Measurements from ENCODE around the gene ELOF1.

DNA sequence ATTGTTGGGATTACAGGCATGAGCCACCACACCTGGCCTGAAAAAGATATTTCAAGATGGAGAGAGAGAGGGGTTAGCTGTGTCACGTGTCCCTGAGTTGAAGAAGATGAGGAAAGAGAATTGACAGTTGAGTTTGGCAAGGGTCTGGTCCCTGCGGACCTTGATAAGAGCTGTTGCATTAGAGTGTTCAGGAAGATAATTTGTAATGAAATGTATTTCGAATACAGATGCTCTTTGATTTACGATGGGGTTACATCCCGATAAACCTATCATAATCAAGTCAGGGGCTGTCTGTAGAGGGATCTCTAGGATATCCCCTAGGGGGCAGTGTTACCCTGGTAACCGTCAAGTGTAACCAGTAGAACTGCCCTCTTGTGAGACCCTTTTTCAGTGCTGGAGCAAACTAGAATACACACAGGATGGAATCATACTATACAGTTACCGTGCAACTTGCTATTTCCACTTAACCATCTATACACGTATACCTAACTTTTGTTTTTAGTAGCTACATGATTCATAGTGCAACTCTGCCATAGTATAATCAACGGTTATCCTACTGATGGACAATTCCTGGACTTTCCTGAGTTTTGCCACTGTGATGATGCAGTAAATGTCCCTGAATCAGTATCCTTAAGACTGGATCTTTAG, 1.5 kb upstream of the ELOF1 start:
- no peak for TF ChIP-seq EZH2 (IDR thresholded peaks at IDR 0.05; ENCODE audit: low read depth)
- TF ChIP-seq, protein P1, sequence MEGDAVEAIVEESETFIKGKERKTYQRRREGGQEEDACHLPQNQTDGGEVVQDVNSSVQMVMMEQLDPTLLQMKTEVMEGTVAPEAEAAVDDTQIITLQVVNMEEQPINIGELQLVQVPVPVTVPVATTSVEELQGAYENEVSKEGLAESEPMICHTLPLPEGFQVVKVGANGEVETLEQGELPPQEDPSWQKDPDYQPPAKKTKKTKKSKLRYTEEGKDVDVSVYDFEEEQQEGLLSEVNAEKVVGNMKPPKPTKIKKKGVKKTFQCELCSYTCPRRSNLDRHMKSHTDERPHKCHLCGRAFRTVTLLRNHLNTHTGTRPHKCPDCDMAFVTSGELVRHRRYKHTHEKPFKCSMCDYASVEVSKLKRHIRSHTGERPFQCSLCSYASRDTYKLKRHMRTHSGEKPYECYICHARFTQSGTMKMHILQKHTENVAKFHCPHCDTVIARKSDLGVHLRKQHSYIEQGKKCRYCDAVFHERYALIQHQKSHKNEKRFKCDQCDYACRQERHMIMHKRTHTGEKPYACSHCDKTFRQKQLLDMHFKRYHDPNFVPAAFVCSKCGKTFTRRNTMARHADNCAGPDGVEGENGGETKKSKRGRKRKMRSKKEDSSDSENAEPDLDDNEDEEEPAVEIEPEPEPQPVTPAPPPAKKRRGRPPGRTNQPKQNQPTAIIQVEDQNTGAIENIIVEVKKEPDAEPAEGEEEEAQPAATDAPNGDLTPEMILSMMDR (conservative IDR thresholded peaks at IDR 0.05) = peak; percentile 83
